HG03060 (cell line): ENCODE results near the gene IL1RAPL2.

Experiments used
- ATAC-seq: cut with Tn5 transposase; IDR thresholded peaks from one replicate; pipeline ENCODE4 v1.9.1; 2021; ENCODE audit warnings: low read depth, moderate number of reproducible peaks; ENCODE audit not compliant: unreplicated experiment

Gene IL1RAPL2

GRCh38 chrX:105349476-105349875, 783.5 kb downstream of the IL1RAPL2 start:
- no peak for ATAC-seq

GRCh38 chrX:105375816-105376215, 809.8 kb downstream of the IL1RAPL2 start:
- ATAC-seq, result no peak

DNA sequence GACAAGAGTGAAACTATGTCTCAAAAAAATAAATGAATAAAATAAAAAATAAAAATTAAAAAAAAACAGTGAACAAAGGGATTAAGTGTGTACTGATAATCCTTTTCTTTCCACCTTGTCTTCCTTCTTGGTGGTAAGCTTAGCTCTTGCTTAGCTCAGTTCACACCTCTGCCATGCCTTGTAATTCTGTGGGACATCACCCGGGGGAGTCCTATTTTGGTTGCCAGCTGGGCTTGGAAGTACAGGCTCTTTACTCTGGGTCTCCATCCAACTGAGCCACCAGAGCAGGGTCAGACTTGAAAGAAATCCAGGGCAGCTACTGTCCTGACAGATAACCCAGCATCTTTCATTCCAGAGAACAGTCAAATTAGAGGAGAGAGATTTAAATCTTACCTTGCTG, 858.7 kb downstream of the IL1RAPL2 start:
- no peak for ATAC-seq

DNA sequence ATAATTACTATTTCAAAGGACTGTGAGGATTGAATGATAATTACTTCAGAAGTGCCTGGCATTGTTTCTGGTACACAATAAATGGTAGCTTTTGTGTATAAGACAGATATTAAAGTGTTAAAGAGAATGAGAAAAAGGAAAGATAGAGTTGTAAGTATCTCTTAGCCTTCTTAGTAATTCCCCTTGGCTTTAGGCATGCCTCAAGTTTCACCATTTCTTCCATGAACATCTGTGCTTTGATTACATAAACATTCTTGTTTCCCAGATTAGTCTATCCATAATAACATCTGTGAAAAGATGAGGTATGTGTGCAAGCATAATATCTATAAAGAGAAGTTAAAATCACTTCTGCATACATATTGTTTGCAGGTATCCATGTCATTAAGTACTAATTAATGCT, 885.4 kb downstream of the IL1RAPL2 start:
- no peak for ATAC-seq

DNA sequence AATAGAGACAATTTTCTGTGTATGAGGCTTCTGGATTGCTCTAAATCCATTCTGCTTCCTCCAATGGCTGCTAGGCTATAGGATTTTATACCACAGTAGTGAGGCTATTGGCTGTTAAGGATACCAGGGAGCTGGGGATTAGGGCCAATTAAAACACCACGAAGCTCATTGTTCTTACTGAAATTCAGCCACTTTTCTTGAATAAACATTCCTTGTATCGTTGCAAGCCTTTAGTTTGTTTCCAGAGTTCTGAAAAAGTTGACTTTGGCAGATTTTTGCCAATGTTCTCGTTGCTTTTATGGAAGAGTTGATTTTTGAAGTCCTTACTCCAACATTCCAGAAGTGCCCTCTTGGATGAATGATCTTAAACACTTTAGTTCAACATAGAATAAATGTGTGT, 892.8 kb downstream of the IL1RAPL2 start:
- no peak for ATAC-seq

- no peak for ATAC-seq
Measured at GRCh38 chrX:105460376-105460775, 894.4 kb downstream of the IL1RAPL2 start.

DNA sequence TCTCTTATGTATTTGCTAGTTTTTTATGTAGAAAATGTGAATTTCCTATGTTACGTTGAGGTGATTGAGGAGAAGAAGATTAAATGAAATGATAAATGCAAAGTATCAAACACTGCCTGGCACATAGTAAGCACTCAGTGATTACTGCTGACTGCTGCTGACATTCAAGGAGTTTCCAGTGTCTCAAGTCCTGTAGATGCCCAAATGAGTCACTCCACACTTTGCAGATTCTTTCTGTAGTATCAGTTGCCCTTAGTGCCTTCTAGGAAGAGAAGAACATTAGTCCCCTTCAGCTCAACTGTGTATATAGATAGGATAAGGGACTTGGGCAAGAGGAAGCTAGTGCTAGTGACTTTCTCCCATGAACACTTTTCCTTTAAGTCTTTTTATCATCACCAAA, 895.0 kb downstream of the IL1RAPL2 start:
- no peak for ATAC-seq

GRCh38 chrX:105462186-105462585, 896.2 kb downstream of the IL1RAPL2 start:
- ATAC-seq, result no peak

DNA sequence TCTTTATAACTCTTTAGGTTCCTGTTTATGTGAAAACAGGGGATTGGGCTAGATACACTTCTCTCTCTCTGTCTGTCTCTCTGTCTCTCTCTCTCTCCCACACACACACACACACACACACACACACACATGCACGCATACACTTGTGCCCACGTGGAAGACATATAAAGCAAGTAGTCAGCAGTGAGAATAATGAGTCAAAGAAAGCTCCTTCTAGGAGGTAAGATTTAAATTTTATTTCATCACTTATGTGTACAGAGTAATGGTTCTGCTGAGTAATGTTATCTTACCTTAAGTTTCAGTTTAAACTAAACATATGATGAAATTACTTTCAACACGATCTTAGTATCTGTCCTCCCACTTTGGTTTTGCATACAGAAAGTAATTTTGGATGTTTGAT, 897.5 kb downstream of the IL1RAPL2 start:
- no peak for ATAC-seq

DNA sequence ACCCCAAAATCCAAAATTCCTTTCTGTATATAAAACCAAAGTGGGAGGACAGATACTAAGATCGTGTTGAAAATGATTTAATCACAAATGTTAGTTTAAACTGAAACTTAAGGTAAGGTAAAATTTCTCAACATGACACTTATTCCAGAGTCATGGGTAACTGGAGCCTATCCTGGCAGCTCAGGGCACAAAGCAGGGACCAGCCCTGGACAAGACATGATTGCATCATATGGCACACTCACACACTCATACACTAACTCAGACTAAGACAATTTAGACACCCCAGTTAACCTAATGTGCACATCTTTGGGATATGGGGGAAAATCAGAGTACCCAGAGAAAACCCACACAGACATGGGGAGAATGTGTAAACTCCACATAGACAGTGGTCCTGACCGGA, 898.6 kb downstream of the IL1RAPL2 start:
- no peak for ATAC-seq

GRCh38 chrX:105468741-105469140, 902.7 kb downstream of the IL1RAPL2 start:
- no peak for ATAC-seq

- ATAC-seq, result no peak
Measured at GRCh38 chrX:105471597-105471996, 905.6 kb downstream of the IL1RAPL2 start.

DNA sequence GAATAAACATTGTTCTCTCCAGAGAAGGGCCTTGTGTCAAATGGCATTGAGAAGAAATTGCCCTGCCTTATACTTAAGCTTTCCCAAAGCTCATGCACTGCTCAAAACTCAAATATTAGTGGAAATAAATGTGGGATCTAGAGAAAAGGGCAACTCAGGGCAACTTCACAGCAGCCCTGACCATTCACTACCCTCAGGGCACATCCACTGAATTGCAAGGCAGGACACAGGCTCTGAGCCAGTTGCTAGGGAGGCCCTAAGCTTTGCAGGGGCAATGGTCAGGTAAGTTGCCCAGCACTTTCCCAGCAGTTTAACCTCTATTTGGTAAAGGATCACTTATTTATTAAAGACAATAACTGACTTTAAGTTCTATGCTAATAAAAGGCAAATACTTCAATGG, 909.8 kb downstream of the IL1RAPL2 start:
- ATAC-seq, result no peak

DNA sequence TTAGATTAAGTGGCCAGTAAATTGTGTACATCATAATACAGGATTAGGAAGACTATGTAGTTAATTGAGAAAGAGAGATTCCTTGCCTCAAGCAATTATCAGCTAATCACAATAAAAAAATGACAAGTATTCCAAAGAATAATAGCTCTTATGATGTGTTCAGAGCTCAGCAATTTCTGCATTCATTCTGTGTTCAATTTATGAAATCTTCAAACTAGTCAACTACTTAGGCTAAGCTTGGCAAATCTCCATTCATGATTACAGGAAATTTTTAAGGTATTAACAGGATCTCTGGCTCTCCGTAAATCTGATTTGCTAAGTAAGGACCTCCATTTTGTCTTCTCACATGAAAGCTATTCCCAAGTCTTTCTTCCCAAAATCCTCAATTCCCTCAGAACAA, 911.4 kb downstream of the IL1RAPL2 start:
- ATAC-seq, result no peak

DNA sequence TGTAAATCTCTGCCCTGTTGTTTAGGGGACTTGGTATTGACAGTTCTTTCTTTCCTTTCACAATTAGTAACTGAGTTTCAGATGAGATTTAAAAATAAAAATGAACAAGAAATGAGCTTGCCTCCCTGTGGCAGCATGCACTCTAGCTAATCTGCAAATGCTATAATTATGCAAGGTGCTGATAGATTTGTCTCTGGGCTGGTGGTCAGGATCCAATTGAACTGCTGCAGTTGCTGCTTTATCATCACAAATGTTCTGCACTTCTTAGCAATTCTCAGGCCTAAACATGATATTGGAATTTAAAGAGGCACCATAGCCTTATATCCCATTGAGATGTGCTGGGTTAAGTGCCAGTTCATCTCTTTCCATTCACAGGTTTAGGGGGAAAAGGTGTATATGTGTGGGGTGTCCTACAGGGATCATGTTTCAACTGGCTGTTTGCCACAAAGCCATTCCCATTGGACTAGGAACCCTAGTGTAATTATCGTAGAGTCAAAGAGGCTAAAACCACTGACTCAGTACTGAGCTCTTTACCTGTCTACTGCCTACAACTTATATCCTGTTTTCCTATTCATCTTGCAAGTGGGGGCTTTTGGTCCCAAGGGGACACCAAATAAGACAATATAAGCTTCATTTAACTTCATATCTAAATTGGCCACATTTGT, 914.8 kb downstream of the IL1RAPL2 start:
- ATAC-seq, result no peak

- no peak for ATAC-seq
Measured at GRCh38 chrX:105483011-105483410, 917.0 kb downstream of the IL1RAPL2 start.

DNA sequence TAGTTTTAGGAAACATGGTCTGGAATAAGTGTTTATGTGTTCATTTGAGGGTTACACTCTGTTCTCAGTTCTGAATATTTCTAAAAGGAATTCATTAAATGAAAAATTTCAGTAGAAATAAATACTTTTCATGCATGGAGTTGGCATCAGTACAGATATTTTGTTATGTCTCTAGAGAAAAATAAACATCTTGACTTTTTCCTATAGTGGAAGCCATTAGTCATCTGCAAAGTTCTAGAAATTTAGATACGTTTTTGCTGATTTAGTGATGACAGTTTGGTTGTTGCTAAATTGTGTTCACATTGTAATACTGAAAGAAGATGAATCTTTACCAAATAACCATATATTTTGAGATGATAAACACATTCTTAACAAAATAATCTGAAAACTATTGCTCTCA, 922.7 kb downstream of the IL1RAPL2 start:
- no peak for ATAC-seq

DNA sequence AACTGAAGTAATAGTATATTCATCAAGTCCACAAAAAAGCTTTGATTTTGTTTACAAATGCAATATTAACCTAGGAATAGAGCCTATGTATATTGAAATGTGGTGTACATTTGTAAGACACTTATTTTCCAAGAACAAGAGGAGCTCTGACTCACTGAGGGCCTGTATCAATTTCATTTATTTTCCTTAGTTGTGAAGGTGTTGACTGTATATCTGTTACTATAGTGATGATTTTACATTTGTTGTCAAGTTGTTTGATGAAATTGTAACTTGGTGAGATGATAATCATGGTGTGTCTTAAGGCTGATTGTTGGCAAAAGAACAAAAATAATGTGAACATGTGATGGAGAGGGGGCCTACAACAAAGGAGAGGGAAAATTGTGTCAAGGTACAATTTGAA, 929.4 kb downstream of the IL1RAPL2 start:
- no peak for ATAC-seq

DNA sequence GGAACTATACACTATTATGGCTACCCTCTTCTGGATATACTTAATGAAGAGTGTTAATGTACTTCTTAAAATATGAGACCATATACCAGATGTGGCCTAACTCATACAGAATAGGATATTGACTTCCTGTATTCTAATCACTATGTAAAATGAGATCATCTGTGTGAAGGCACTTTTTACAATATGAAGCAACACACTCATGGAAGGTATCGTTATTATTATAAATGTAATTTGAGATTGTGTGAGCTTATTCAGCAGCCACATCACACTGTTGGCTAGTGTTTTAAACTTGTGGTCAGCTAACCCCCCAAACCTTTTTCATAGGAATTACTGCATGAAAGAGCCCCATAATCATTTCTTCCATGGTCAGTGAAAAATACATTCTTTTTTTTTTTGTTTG, 936.3 kb downstream of the IL1RAPL2 start:
- ATAC-seq, result no peak

DNA sequence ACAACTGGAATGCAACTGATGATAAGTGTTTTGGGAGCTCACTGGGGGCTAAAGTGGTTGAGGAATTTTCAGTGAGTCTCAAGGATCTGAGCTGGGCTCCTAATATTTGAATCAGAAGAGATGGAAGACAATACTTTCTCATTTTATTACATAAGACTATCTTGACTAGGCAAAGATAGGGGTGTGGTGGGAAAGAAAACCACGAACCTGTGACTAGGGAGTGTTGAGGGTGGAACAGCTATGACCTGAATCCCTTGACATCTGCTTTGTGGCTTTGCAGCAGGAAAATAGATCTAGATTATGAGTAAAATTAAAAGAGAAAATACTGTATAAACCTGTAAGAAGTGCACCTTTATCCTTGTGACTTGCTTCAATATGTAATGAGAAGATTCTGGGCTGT, 949.6 kb downstream of the IL1RAPL2 start:
- ATAC-seq, result no peak

DNA sequence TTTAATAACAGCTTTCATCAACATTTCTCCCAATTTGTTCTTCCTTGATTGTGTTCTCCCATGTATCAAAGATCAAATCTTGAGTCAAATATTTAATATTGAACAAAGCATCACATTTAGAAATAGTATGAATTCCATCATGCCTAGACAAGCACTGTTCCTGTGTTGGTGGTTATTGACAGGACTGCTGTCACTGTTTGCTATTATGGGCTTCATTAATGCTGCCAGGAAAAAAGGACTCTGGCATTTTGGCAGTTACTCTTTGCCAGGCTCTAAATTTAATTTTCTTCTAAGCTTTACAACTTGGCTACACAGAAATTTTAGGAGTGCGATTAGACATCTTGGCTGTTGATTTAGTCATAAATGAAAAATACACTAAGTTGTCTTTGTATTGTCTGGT, 960.4 kb downstream of the IL1RAPL2 start:
- ATAC-seq, result no peak

DNA sequence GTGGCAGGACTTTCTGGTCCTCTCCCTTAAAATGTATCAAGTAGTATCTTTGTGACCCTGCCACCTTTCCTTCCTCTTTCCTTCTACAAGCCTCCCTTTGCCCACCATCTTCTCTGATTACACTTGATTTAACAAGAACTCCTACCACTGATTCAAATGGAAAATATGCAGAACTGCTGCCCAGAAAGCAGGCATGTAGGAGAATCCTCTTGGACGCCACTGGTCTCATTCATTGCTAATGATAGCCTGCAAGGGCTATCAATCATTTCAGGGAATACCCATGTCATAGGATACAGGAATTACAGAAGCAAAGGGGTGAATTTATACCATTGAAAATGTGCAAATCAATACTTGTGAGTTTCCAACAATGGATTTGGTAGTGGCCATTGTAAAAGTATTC, 961.8 kb downstream of the IL1RAPL2 start:
- ATAC-seq, result no peak

DNA sequence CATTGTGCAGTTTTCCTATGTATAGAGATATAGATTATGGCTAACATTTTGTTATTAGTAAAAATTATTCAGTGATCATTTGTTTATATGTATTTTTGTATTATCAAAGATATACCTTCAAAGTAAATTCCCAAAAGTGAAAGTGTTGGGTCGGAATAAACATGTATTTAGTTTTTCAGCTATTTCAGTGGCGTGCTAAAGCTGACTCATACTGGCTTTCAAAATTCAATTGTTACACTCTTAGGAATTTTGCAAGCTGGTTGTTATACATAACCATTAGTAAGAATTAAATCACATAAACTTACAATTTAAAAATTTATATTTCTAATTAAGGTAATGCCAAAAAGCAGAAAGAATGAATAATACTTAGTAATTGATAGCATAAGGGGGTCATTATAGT, 968.0 kb downstream of the IL1RAPL2 start:
- ATAC-seq, result no peak
